Measurements from ENCODE around the gene COPA.

The COPA gene

GRCh38 chr1:160367516-160367900 lies 24.5 kb upstream of the COPA start:
- DNase-seq (ENCODE audit: extremely low read depth, low read depth) = no peak
- TF ChIP-seq CTCF (IDR thresholded peaks at IDR 0.05; ENCODE audit: low read depth, low read length, missing control alignments) = no peak
- H3K4me3 ChIP-seq (replicated peaks; ENCODE audit: low read depth, low read length) = no peak overlapping the region

- no peak for DNase-seq (ENCODE audit: extremely low read depth, low read depth)
- no peak for TF ChIP-seq CTCF (IDR thresholded peaks at IDR 0.05; ENCODE audit: low read depth, low read length, missing control alignments)
- no peak within 1 kb of the TSS for H3K4me3 ChIP-seq (replicated peaks; ENCODE audit: low read depth, low read length)
Observed at GRCh38 chr1:160366731-160367515, 23.9 kb upstream of the COPA start, which contains the start of gene NHLH1. NHLH1 (plus strand) TSS chr1:160367071; CDS start chr1:160370732, 3,661 bp downstream.

- no peak overlapping the region for H3K4me3 ChIP-seq (replicated peaks; ENCODE audit: low read depth, low read length)
- no peak for TF ChIP-seq CTCF (IDR thresholded peaks at IDR 0.05; ENCODE audit: low read depth, low read length, missing control alignments)
- no peak for DNase-seq (ENCODE audit: extremely low read depth, low read depth)
Observed at GRCh38 chr1:160365325-160365724, 22.3 kb upstream of the COPA start.

- H3K4me3 ChIP-seq (replicated peaks; ENCODE audit: low read depth, low read length) = no peak overlapping the region
- DNase-seq (ENCODE audit: extremely low read depth, low read depth) = no peak
- TF ChIP-seq CTCF (IDR thresholded peaks at IDR 0.05; ENCODE audit: low read depth, low read length, missing control alignments) = no peak
Observed at GRCh38 chr1:160363951-160364735, 21.1 kb upstream of the COPA start.

- H3K4me3 ChIP-seq (replicated peaks; ENCODE audit: low read depth, low read length) = no peak overlapping the region
- no peak for DNase-seq (ENCODE audit: extremely low read depth, low read depth)
- TF ChIP-seq CTCF (IDR thresholded peaks at IDR 0.05; ENCODE audit: low read depth, low read length, missing control alignments) = no peak
Observed at GRCh38 chr1:160363010-160363409, 20.0 kb upstream of the COPA start.

- H3K4me3 ChIP-seq (replicated peaks; ENCODE audit: low read depth, low read length) = no peak overlapping the region
- TF ChIP-seq CTCF (IDR thresholded peaks at IDR 0.05; ENCODE audit: low read depth, low read length, missing control alignments) = no peak
- no peak for DNase-seq (ENCODE audit: extremely low read depth, low read depth)
Observed at GRCh38 chr1:160362168-160362957, 19.3 kb upstream of the COPA start.
